A673 (cell line): ENCODE results near the gene DDX11.

Experiments used
- EZH2 ChIP-seq: fragments of 200-600 bp; sonication (generic); IDR thresholded peaks from 2 replicates; pipeline ENCODE4 v1.6.1; 2017; ENCODE audit warnings: borderline replicate concordance, low read depth, mild to moderate bottlenecking, mixed read lengths, antibody characterized with exemption, low read length; ENCODE audit not compliant: poor library complexity, severe bottlenecking
- TF ChIP-seq, protein P1 (sequence below): fragments of 300-800, 200-600 bp; sonication (generic); conservative IDR thresholded peaks from 2 replicates; pipeline ENCODE4 v1.5.1; 2017; ENCODE audit warnings: low read depth, mild to moderate bottlenecking, antibody characterized with exemption, low read length, moderate library complexity, mixed read lengths

DNA sequence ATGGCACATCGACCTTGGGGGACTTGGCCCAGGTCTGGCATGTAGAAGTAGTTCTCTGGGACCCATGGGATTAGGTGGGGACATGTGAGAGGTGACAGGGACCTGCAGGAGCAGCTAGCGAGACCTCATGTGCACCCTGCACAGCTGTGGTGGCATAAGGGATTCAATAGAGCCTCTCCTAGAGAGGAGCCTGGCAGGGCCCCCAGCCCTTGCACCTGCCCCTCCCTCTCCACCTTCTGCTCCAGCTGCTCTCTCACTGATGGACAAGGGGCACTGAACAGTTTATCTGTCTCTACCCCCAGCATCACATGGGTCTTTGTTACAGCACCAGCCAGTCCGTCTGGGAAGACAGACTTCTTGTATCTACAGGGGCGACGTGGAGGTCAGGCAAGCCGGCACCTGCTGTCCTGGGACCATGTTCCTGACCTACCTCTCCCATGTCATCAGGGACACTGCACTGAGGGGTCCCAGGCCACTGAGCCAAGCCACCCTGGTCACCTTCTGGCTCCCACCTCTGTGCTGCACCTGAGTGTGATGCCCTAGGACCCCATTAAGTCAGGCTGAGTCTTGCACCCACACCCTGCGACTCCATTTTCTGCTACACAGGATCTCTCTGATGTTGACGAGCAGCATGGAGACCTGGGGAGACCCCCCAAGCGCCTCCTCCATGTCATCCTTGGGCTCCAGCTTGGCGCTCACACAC lies 32.6 kb downstream of the DDX11 start:
- TF ChIP-seq, protein P1, sequence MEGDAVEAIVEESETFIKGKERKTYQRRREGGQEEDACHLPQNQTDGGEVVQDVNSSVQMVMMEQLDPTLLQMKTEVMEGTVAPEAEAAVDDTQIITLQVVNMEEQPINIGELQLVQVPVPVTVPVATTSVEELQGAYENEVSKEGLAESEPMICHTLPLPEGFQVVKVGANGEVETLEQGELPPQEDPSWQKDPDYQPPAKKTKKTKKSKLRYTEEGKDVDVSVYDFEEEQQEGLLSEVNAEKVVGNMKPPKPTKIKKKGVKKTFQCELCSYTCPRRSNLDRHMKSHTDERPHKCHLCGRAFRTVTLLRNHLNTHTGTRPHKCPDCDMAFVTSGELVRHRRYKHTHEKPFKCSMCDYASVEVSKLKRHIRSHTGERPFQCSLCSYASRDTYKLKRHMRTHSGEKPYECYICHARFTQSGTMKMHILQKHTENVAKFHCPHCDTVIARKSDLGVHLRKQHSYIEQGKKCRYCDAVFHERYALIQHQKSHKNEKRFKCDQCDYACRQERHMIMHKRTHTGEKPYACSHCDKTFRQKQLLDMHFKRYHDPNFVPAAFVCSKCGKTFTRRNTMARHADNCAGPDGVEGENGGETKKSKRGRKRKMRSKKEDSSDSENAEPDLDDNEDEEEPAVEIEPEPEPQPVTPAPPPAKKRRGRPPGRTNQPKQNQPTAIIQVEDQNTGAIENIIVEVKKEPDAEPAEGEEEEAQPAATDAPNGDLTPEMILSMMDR = no peak
- no peak for TF ChIP-seq EZH2
